Hematopoietic multipotent progenitor cell treated with erythropoietin and hydrocortisone succinate and interleukin-3 and kit ligand, for 6 days (in vitro differentiated cells): ENCODE data around the gene TCEAL3.
"Not testable (repeated sequence)": the region's sequence is repeated elsewhere in the genome, so short reads cannot be mapped to it uniquely, and the experiment has no call there.

Experiments
- DNase-seq: peaks from one replicate; pipeline ENCODE4 v3.0.0-alpha.2; 2015

Gene TCEAL3

DNA sequence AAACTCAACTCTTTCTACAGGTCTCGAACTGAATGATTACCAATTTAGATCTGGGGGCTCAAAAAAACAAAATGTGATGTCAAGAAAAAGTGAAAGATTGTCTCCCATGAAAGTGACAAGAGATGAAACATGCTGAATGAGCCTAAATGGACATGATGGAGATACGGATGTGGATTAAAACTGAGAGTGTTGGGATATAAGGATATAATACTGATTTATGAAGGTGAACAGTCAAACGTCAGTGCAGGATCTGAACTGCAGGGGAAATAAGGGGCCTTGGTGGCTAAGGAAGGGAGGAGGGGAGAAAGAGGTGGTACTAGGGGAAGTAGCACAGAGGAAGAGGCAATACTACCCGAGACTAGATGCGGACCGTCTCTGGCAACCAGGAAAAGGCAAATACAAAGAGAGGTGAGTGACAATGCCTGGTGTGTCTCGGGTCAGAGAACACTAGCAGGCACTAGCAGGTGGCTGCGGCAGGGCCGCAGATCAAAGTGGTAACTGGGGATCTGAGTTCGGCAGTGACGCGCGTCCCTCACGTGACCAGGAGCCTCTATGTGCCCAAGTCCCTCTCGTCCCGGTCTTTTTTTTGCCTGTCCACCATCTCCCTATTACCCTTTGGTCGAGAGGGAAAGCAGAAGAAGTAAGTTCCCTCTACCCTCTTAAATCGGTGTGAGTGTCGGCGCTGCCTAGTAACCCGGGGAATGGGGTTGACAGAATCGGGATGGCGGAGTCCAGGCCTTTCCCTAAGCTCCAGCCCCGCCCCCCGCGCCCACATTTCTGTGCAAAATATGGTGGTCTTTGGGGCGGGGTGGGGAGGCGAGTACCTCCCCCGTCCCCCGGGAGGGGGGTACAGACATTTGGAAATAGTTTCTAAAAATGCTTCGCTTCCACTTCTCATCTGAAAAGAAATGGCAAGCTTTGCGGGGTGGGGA, 20.9 kb downstream of the TCEAL3 start, which contains the start of gene TCEAL1:
Gene TCEAL1 (plus strand): TSS at position 590 of the 932 bp plus-strand sequence. CDS start 942 bp downstream, outside the sequence.
- DNase-seq, result peak; percentile 52

DNA sequence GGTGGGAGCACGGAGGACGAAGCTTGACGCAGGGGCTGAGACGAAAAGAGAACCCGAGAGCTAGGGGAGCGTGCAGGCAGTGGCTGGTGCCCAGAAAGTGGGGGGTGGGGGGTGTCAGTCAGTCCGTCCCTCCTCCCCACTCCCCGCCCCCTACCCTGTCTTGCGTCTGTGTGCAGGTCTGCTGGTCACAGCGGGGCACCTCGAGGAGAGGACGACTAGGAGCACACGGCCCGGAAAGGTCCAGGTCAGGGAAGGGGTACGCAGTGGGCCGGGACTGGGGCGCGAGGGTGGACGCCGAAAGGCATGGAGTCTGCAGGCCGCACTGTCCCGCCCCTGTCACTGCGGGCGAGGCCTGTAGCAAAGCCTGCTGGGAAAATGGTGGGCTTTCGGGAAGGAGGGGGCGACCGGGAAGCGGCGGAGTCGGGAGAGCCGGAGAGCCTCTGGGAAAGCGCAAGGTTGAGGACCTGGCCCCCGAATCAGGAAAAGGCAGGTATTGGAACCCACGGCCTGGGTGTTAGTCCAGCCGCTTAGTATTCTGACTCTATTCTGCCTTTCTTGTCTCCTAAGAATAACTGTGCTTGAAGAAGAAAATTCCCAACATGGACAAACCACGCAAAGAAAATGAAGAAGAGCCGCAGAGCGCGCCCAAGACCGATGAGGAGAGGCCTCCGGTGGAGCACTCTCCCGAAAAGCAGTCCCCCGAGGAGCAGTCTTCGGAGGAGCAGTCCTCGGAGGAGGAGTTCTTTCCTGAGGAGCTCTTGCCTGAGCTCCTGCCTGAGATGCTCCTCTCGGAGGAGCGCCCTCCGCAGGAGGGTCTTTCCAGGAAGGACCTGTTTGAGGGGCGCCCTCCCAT, 21.8 kb downstream of the TCEAL3 start:
- DNase-seq, result peak; percentile 54

DNA sequence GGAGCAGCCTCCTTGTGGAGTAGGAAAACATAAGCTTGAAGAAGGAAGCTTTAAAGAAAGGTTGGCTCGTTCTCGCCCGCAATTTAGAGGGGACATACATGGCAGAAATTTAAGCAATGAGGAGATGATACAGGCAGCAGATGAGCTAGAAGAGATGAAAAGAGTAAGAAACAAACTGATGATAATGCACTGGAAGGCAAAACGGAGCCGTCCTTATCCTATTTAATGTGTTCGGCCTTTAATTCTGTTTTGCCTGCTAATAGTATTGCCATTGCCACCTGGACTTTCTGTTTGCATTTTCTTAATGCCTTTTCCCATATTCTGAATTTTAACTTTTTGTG, 22.4 kb downstream of the TCEAL3 start:
- no peak for DNase-seq

DNA sequence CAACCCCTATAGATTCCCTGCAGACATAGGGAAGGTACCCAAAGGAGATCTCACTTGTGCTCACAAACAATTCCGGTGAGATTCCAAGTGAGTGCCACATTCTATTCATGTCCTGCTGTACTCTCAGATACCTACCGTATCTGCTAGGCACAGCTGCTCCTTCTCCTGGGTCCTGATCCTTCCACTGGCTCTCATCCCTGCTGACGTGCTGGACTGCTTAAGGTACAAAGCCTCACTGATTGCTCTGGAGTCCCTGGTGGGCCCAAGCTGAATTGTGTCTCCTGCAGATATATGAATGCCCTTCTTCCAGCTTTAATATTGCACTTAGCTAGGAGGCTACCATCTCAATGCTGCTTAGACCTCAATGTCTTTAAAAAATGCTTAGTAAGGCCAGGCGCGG, 23.4 kb downstream of the TCEAL3 start:
- DNase-seq, result no peak

DNA sequence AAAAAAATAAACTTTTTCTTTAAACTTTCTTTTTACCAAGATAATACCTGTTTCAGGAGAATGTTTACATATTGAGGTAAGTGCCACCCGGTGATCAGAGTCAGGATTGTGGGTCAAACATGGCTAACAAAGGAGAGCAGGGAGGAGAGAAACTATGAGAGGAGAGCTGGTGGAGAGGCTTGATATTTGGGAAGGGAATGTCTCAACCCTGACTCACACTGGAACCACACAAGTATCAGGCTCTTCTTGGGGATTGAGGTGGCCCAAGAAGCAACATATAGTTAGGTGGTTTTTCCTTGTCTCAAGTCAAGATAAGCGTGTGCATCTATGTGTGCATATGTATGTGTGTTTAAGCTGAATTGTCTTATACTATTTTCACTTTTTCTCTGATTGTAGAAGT, 27.7 kb downstream of the TCEAL3 start:
- DNase-seq, result no peak

DNA sequence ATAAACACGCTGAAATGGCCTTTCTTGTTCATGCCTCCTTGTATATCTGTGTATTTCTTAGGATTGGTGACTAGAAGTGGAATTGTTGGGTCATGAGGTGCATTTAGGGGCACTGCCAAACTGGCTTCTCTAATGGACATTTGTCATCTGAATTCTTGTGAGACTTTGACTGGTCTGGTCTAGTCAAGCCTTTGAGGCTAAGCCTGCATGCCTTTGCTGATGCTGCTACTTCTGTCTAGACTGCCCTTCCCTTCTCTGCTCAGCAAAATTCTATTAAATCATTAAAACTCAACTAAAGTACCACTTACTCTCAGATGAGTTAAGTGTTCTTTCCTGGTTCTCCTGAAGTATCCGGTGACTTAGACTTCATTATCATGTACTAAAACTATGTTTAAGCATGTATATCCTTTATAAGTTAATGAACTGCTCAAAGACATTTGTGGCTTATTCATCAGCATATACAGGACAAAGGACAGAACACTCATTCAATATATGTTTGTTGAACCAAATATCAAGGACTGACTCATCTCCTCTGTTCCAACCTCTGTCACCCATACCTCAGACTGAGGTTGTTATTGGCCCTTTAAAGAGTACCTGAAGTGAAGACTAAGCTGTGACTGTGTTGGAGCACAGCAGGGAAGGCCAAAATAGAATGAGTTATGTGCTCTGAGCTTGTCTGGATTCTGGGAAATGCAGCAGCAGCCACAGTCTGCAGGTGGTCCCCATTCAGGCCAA, 30.0 kb downstream of the TCEAL3 start:
- no peak for DNase-seq

DNA sequence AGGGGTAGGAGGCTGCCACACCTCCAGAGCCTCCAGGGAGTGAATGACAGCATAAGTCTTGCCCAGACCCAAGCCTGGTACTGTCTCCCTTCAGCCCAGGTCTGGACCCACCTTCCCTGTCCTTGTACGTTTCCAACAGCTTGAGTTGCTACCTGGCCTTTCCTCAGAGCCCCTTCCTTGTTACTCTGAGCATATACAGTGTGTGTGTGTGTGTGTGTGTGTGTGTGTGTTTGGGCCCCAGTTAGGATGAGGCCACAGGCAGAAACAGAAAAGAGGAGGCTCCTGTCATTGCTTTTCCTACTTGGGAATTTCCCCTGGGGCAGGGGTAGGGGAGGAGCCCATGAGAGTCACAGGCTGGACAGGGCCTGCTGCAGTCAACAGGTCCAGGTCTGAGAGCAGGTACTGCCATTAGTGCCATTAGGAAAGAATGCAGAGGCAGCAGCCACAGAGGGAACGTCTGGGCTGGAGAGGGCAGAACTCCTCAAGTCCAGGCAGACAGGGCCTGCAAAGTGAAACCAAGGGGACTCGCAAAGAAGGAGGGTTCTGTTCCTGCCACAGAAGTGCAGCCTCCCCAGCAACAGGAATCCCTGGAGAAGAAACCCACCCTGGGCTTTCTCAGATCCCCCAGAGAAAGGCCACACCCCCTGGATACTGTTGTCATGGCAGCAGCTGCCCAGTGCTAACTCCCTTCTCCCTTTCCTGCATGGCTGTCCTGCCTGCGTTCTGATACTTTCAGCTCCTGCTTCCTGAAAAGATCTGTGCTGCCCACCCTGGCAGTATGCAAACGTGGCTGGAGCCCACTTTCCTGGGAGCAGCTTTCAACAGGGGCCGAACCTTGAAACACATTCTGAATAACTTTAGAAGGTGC, 30.9 kb downstream of the TCEAL3 start:
- not testable (repeated sequence) for DNase-seq

DNA sequence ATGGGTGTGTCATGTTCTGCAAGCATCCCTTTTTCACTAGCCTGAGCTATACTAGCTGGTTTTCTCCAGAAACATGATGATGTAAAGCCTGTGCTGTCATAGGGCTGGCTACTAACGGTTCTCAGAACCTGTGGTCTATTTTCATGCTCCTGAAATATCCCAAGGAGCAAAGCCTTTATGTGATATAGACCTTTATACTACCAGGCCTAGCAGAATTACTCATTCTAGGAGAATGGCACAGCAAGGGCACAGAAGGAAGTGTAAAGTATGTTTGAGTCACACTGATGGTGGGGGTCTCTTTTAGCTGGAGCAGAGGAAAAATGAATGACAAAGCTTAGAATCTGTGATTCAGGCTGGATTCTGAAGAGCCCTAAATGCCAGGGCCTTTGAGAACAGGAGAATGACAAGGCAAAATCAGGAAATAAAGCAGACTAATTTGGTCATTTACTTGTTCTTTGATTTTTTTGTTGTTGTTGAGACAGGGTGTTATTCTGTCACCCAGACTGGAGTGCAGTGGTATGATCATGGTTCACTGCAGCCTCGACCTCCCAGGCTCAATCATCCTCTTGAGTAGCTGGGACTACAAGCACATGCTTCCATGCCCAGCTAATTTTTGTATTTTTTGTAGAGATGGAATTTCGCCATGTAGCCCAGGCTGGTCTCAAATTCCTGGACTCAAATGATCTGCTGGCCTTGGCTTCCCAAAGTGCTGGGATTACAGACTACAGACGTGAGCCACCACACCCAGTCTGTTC, 32.8 kb downstream of the TCEAL3 start:
- DNase-seq, result no peak

DNA sequence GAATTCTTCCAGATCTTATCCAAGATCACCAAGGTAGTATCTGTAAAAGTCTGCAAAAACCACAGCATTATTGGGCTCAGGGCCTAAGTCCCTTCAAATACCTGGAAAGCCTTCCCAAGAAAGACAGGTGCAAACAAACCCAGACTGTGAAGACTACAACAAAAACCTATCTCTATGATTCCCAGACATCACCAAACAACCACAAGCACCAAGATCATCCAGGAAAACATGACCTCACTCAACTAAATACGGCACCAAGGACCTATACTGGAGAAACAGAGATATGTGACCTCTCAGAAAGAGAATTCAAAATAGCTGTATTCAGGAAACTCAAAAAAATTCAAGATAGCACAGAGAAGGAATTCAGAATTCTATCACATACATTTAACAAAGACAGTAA, 36.4 kb downstream of the TCEAL3 start:
- DNase-seq, result no peak

DNA sequence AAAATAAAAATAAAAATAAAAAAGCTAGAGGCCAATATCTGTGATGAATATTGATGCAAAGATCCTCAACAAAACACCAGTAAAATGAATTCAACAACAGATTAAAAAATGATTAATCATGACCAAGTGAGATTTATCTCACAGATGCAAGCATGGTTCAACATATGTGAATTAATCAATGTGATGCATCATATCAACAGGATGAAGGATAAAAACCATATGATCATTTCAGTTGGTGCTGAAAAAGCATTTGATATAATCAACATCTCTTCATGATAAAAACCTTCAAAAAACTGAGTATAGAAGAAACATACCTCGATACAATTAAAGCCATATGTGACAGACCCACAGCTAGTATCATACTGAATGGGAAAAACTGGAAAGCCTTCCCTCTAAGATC, 39.9 kb downstream of the TCEAL3 start:
- DNase-seq, result no peak

DNA sequence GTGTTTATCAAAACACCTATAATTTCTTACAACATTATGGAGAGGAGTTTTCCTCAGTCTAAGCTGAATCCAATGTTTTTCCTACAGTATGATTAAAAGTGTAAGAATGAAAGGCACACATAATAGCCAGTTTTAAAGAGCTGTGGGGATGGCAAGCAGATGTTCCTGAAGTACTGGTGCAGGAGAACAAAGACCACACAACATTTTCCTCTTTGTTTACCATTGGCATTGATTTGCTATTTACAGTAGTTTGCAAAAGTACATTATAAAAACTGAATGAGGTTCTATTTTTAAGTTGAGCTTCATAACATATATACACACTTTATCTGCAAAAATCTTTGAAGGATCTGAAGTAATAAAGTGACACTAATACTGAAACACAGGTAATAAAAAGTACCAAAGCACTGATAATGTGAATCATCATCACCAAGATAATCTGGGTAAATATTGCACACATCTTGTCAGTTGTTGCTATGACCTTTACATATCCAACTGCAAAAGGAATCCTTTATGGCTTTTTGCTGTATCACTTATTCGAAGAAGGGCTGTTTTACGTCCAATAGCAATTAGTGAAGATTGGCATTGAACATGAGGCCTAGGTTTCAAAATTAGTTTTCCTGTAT, 43.5 kb downstream of the TCEAL3 start:
- no peak for DNase-seq

DNA sequence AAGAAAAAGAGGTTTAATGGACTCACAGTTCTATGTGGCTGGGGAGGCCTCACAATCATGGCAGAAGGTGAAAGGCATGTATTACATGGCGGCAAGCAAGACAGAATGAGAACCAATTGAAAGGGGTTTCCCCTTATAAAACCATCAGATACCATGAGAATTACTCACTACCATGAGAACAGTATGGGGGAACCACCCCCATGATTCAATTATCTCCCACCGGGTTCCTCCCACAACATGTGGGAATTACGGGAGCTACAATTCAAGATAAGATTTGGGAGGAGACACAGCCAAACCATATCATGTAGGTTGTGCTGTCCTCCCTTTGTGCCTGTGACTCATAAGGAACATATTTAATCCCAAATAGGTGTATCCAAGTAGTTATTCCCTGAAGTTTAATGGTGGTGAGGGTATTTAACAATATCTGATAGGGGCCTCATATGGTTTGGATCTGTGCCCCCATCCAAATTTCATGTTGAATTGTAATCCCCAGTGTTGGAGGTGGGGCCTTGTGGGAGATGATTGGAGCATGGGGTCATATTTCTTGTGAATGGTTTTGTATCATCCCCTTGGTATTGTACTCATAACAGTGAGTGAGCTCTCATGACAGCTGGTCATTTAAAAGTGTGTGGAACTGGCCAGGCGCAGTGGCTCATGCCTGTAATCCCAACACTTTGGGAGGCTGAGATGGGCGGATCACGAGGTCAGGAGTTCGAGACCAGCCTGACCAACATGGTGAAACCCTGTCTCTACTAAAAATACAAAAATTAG, 47.7 kb downstream of the TCEAL3 start:
- DNase-seq, result not testable (repeated sequence)

DNA sequence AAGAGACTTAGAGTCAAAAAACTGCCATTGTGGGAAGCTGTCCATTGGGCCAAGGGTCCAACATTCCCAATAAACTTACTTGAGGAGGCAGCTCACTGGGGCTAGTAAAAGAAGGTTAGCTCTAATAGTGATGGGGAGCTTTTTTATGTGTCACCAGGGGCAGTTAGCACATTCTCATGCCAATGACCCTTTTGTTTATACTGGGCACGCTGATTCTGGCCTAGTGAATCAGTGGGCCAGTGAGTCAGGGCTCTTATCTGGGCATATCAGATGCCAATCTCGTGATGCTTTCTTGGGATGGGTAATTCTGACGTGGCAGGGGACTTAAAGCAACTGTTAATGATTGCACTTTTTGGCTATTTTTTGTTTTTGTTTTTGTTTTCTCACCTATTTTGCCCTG, 48.9 kb downstream of the TCEAL3 start:
- no peak for DNase-seq

DNA sequence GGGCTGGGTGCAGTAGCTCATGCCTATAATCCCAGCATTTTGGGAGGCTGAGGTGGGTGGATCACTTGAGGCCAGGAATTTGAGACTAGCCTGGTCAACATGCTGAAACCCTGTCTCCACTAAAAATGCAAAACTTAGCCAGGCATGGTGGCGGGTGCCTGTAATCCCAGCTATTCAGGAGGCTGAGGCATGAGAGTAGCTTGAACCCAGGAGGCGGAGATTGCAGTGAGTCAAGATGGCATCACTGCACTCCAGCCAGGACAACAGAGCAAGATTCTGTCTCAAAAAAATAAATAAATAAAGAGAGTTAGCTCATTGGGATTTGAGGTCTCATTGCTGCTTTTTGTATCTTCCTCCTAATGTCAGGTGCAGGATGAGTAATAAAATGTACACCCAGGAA, 49.3 kb downstream of the TCEAL3 start:
- not testable (repeated sequence) for DNase-seq

DNA sequence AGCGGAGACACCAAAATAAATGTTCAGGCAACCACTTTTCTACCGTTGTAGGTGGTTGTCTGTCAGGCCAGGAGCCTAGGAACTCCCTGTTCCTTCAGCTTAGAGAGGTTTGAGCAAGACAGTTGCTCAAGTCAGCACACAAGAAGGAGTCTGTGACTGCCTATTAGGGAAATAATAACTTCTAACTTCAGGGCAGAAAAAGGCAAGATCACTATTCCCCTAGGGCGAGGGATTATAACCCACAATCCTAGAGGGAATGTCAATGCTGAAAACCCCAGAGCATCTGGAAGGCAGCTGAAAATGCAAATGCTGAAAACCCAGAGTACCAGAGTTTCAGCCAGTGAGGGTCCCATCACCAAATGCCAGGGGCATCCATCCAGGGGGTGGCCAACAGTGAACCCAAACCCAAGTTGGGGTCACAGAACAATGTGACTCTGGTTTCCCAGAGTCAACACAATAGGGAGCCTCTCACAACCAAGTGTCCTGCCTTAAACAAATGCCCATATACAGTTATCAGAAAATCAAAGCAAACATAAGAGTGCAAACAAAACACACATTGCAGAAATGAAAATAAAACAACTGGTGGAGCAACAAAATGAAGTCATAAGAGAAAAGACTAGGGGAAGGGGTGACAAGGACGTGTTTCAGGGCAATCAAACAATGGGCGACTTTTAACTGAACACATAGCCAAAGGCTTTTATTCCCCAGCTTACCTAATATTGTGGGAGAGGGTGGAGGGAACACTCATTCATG, 51.1 kb downstream of the TCEAL3 start:
- DNase-seq, result no peak

DNA sequence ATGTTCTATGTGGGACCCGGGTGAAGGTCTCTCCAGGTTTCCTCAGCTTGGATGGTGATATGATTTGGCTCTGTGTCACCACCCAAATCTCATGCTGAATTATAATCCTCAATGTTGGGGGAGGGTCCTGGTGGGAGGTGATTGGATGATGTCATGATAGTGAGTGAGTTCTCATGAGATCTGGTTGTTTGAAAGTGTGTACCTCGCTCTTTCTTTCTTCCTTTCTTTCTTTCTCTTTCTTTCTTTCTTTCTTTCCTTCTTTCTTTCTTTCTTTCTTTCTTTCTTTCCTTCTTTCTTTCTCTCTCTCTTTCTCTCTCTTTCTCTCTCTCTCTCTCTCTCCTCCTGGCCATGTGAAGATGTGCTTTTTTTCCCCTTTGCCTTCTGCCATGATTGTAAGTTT, 51.7 kb downstream of the TCEAL3 start:
- DNase-seq, result not testable (repeated sequence)
